ENCODE measurements around the gene SLC17A2. TPM values are rescaled to one million over a fixed set of nuclear protein-coding genes. Genes with fewer than 3 reads are reported as not detected.
"Not testable (repeated sequence)": the region's sequence is repeated elsewhere in the genome, so short reads cannot be mapped to it uniquely, and the experiment has no call there.

SLC17A2 gene
- total RNA-seq, 2 experiments from 2014 or later = not detected

GRCh38 chr6:25939593-25939992 is 9.1 kb upstream of the SLC17A2 start:
- Mint-ChIP-seq H3K27me3 (no peaks in the 10 kb centered on the region), H3K27ac (no peak overlapping the region), H3K36me3 (no peaks in the 10 kb centered on the region), H3K4me1 (peaks cover 2% of the 10 kb centered on the region), H3K4me3 (no peak overlapping the region), H3K9me3 (no peaks in the 10 kb centered on the region)
- DNase-seq = no peak

- DNase-seq = no peak
- Mint-ChIP-seq H3K4me1 (peaks cover 4% of the 10 kb centered on the region), H3K36me3 (no peaks in the 10 kb centered on the region), H3K27ac (no peak overlapping the region), H3K27me3 (peaks cover 4% of the 10 kb centered on the region), H3K9me3 (no peaks in the 10 kb centered on the region), H3K4me3 (no peak overlapping the region)
These were observed 5.5 kb upstream of the SLC17A2 start for GRCh38 chr6:25935953-25936352.

GRCh38 chr6:25934735-25935313 is 4.3 kb upstream of the SLC17A2 start:
- DNase-seq = no peak
- H3K9me3 Mint-ChIP-seq = no peaks in the 10 kb centered on the region
- H3K36me3 Mint-ChIP-seq = no peaks in the 10 kb centered on the region
- no peak overlapping the region for H3K27ac Mint-ChIP-seq
- no peak overlapping the region for H3K4me3 Mint-ChIP-seq
- H3K4me1 Mint-ChIP-seq = peaks cover 4% of the 10 kb centered on the region
- peaks cover 4% of the 10 kb centered on the region for H3K27me3 Mint-ChIP-seq

GRCh38 chr6:25934156-25934555 is 3.7 kb upstream of the SLC17A2 start:
- H3K4me1 Mint-ChIP-seq = peaks cover 4% of the 10 kb centered on the region
- no peak overlapping the region for H3K27ac Mint-ChIP-seq
- peaks cover 4% of the 10 kb centered on the region for H3K27me3 Mint-ChIP-seq
- no peak for DNase-seq
- no peak overlapping the region for H3K4me3 Mint-ChIP-seq
- H3K9me3 Mint-ChIP-seq = no peaks in the 10 kb centered on the region
- no peaks in the 10 kb centered on the region for H3K36me3 Mint-ChIP-seq

- Mint-ChIP-seq H3K27me3 (peaks cover 4% of the 10 kb centered on the region), H3K4me1 (peaks cover 4% of the 10 kb centered on the region), H3K9me3 (no peaks in the 10 kb centered on the region), H3K4me3 (no peak overlapping the region), H3K27ac (no peak overlapping the region), H3K36me3 (no peaks in the 10 kb centered on the region)
- DNase-seq = no peak
These were observed 869 bp upstream of the SLC17A2 start for GRCh38 chr6:25931411-25931709.

GRCh38 chr6:25929785-25930184 is 706 bp downstream of the SLC17A2 start:
- not testable (repeated sequence) for H3K9me3 Mint-ChIP-seq, H3K4me1 Mint-ChIP-seq, H3K36me3 Mint-ChIP-seq, DNase-seq, H3K27me3 Mint-ChIP-seq, H3K4me3 Mint-ChIP-seq, H3K27ac Mint-ChIP-seq

- H3K9me3 Mint-ChIP-seq = no peaks in the 10 kb centered on the region
- H3K4me1 Mint-ChIP-seq = no peaks in the 10 kb centered on the region
- H3K27me3 Mint-ChIP-seq = peaks cover 4% of the 10 kb centered on the region
- H3K36me3 Mint-ChIP-seq = no peaks in the 10 kb centered on the region
- H3K27ac Mint-ChIP-seq = no peak overlapping the region
- H3K4me3 Mint-ChIP-seq = no peak overlapping the region
- no peak for DNase-seq
These were observed 1.7 kb downstream of the SLC17A2 start for GRCh38 chr6:25928562-25929324.

GRCh38 chr6:25927756-25928216 is 2.7 kb downstream of the SLC17A2 start:
- no peak overlapping the region for H3K27ac Mint-ChIP-seq
- no peaks in the 10 kb centered on the region for H3K36me3 Mint-ChIP-seq
- H3K9me3 Mint-ChIP-seq = no peaks in the 10 kb centered on the region
- H3K4me3 Mint-ChIP-seq = no peak overlapping the region
- H3K27me3 Mint-ChIP-seq = peaks cover 4% of the 10 kb centered on the region
- no peak for DNase-seq
- no peaks in the 10 kb centered on the region for H3K4me1 Mint-ChIP-seq

- H3K9me3 Mint-ChIP-seq = no peaks in the 10 kb centered on the region
- H3K27me3 Mint-ChIP-seq = peaks cover 2% of the 10 kb centered on the region
- no peaks in the 10 kb centered on the region for H3K4me1 Mint-ChIP-seq
- no peaks in the 10 kb centered on the region for H3K36me3 Mint-ChIP-seq
- no peak overlapping the region for H3K4me3 Mint-ChIP-seq
- no peak overlapping the region for H3K27ac Mint-ChIP-seq
- no peak for DNase-seq
These were observed 3.3 kb downstream of the SLC17A2 start for GRCh38 chr6:25927178-25927577.

GRCh38 chr6:25925876-25926275 is 4.6 kb downstream of the SLC17A2 start:
- H3K4me1 Mint-ChIP-seq = no peaks in the 10 kb centered on the region
- H3K27ac Mint-ChIP-seq = no peak overlapping the region
- no peaks in the 10 kb centered on the region for H3K36me3 Mint-ChIP-seq
- H3K4me3 Mint-ChIP-seq = no peak overlapping the region
- H3K9me3 Mint-ChIP-seq = no peaks in the 10 kb centered on the region
- H3K27me3 Mint-ChIP-seq = no peaks in the 10 kb centered on the region
- no peak for DNase-seq

- Mint-ChIP-seq H3K9me3 (no peaks in the 10 kb centered on the region), H3K27me3 (no peaks in the 10 kb centered on the region), H3K4me1 (peaks cover 8% of the 10 kb centered on the region), H3K36me3 (no peaks in the 10 kb centered on the region), H3K4me3 (no peak overlapping the region), H3K27ac (no peak overlapping the region)
- no peak for DNase-seq
These were observed 8.2 kb downstream of the SLC17A2 start for GRCh38 chr6:25922301-25922700.

- Mint-ChIP-seq H3K27ac (no peak overlapping the region), H3K9me3 (no peaks in the 10 kb centered on the region), H3K36me3 (no peaks in the 10 kb centered on the region), H3K4me1 (peaks cover 8% of the 10 kb centered on the region), H3K27me3 (no peaks in the 10 kb centered on the region), H3K4me3 (no peak overlapping the region)
- DNase-seq = no peak
These were observed 8.8 kb downstream of the SLC17A2 start for GRCh38 chr6:25921525-25922203.

GRCh38 chr6:25919657-25920056 is 10.8 kb downstream of the SLC17A2 start:
- no peaks in the 10 kb centered on the region for H3K27me3 Mint-ChIP-seq
- no peak overlapping the region for H3K4me3 Mint-ChIP-seq
- no peaks in the 10 kb centered on the region for H3K9me3 Mint-ChIP-seq
- no peak overlapping the region for H3K27ac Mint-ChIP-seq
- peaks cover 8% of the 10 kb centered on the region for H3K4me1 Mint-ChIP-seq
- no peak for DNase-seq
- H3K36me3 Mint-ChIP-seq = no peaks in the 10 kb centered on the region

GRCh38 chr6:25918083-25918683 is 12.3 kb downstream of the SLC17A2 start:
- Mint-ChIP-seq H3K36me3 (peaks cover 1% of the 10 kb centered on the region), H3K4me1 (peaks cover 8% of the 10 kb centered on the region), H3K4me3 (no peak overlapping the region), H3K27me3 (no peaks in the 10 kb centered on the region), H3K9me3 (no peaks in the 10 kb centered on the region), H3K27ac (peak overlapping the region; percentile 13)
- DNase-seq = no peak

- DNase-seq = no peak
- peaks cover 1% of the 10 kb centered on the region for H3K36me3 Mint-ChIP-seq
- H3K4me1 Mint-ChIP-seq = peaks cover 8% of the 10 kb centered on the region
- no peaks in the 10 kb centered on the region for H3K9me3 Mint-ChIP-seq
- no peak overlapping the region for H3K4me3 Mint-ChIP-seq
- H3K27me3 Mint-ChIP-seq = no peaks in the 10 kb centered on the region
- H3K27ac Mint-ChIP-seq = no peak overlapping the region
These were observed 13.6 kb downstream of the SLC17A2 start for GRCh38 chr6:25916789-25917490.

Data from activated naive CD8-positive, alpha-beta T cell treated with anti-CD3 and anti-CD28 coated beads for 36 hours (primary cell).